ENCODE measurements around the gene PRR33. TPM values are rescaled to one million over a fixed set of nuclear protein-coding genes. Genes with fewer than 3 reads are reported as not detected.

Gene PRR33
- total and polyA plus RNA-seq, 9 of the 15 experiments (the other 6 are each of a cell fraction or from before 2014, with no cell fraction given): not detected

DNA sequence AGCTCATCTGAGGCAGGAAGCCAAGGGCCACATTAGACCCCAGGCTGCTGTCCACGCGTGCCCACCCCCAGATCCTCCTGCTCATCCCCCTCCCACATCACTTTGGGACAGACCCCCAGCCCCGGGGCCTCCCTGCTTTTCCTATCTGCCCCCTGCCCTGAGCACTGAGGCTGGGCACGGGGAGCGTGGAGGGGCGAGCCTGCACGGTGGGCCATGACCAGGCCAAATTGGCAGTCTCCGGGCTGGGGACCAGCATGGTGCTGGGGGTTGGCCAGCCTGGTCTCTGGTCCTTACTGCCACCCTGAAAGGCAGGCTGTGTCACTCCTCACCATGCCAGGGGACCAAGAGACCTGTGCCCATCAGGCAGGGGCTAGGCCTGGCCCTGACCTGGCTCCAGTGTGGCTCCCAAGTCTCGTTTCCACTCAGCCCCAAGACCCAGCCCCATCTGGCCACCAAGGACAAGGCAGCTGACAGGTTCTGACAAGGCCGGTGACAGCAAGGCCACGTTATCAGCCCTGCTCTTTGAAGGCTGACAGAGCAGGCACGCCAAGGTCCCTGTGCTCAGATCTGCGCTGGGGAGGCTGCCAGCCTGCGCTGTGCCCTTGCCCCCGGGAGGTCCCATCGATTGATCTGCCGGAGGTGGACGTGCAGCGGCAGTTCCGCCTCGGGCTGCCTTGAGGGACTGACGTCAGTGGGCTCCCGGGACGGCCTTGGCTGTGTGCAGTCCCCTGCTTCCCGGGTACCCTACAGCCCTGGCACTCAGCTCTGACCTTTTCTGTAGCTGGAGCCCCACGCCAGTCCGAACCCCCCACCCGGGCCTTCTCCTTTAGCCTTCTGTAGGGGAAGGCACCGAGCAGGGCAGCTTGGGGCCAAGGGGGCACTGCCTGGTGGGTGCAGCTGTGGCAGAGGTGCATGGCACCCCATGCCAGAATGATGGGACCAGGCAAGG lies 49.3 kb downstream of the PRR33 start:
- Histone ChIP-seq H3K9me1 (ENCODE audit: control insufficient read depth, insufficient read depth, low read length) (no peaks in the 10 kb centered on the region), H3K79me2 (ENCODE audit: control insufficient read depth, insufficient read depth, low read length) (no peaks in the 10 kb centered on the region), H3K4me1 (replicated peaks in 1 of 2; ENCODE audit: control insufficient read depth in 2 of 2, insufficient read depth in 2 of 2, low read length in 2 of 2) (peaks cover 9 to 74% of the 10 kb centered on the region in 2 experiments; a peak in 4 of 5 replicates), H3K4me3 (no peak overlapping the region), H3K4me2 (ENCODE audit: insufficient read depth, low read length) (no peak overlapping the region), H4K20me1 (replicated peaks; ENCODE audit: control insufficient read depth, insufficient read depth, low read length) (peaks cover 4% of the 10 kb centered on the region), H3K27me3 (ENCODE audit: control insufficient read depth in 2 of 2, insufficient read depth in 2 of 2, low read length in 2 of 2) (peaks cover 0 to 47% of the 10 kb centered on the region in 2 experiments; a peak in 3 of 5 replicates), H3K36me3 (ENCODE audit: control insufficient read depth, insufficient read depth, low read length) (no peaks in the 10 kb centered on the region), H3K9ac (ENCODE audit: insufficient read depth in 1 of 2, low read depth in 2 of 2, low read length in 2 of 2) (peak overlapping the region in 1 of 2 experiments; percentile 52; a peak in 1 of 4 replicates), H2AFZ (ENCODE audit: low read depth, low read length) (no peak overlapping the region), H3K9me3 (replicated peaks; ENCODE audit: control insufficient read depth, insufficient read depth, low read depth, low read length) (no peaks in the 10 kb centered on the region), H3K27ac (ENCODE audit: extremely low read depth, low read depth, low read length) (no peak overlapping the region)
- POLR2A ChIA-PET: interaction anchor here (2.0 kb wide), 1 partner anchor 8 kb away, joined by 6 read pairs; no protein-coding TSS in a partner anchor
- ATAC-seq (no peak), DNase-seq (ENCODE audit: extremely low read depth in 1 of 4, low spot score in 3 of 4) (peak in 3 of 4 experiments; percentile 29 to 37 (median 37)), FAIRE-seq (peak; percentile 23)
- 9% methylated on average over 28 of the region's 29 CpGs for WGBS (ENCODE audit: insufficient coverage, low coverage, missing lambda C conversion rate)
- no TSS peak for BruUV-seq (replicated peaks)
- intact Hi-C loops (cut with micrococcal nuclease): no loop called here
- in situ Hi-C loops (cut with MboI): no loop called here
- CTCF ChIA-PET (ENCODE audit: low intra/inter-chr PET ratio): interaction anchor here (0.6 kb wide), 1 partner anchor 150 kb away, joined by 3 read pairs; no protein-coding TSS in a partner anchor
- TF ChIP-seq, protein P1, sequence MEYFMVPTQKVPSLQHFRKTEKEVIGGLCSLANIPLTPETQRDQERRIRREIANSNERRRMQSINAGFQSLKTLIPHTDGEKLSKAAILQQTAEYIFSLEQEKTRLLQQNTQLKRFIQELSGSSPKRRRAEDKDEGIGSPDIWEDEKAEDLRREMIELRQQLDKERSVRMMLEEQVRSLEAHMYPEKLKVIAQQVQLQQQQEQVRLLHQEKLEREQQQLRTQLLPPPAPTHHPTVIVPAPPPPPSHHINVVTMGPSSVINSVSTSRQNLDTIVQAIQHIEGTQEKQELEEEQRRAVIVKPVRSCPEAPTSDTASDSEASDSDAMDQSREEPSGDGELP (CRISPR knock-in tag; IDR thresholded peaks at IDR 0.05; ENCODE audit: borderline replicate concordance): peak; percentile 41; the same call in 1 of the 2 replicates
- TF ChIP-seq, protein P2, sequence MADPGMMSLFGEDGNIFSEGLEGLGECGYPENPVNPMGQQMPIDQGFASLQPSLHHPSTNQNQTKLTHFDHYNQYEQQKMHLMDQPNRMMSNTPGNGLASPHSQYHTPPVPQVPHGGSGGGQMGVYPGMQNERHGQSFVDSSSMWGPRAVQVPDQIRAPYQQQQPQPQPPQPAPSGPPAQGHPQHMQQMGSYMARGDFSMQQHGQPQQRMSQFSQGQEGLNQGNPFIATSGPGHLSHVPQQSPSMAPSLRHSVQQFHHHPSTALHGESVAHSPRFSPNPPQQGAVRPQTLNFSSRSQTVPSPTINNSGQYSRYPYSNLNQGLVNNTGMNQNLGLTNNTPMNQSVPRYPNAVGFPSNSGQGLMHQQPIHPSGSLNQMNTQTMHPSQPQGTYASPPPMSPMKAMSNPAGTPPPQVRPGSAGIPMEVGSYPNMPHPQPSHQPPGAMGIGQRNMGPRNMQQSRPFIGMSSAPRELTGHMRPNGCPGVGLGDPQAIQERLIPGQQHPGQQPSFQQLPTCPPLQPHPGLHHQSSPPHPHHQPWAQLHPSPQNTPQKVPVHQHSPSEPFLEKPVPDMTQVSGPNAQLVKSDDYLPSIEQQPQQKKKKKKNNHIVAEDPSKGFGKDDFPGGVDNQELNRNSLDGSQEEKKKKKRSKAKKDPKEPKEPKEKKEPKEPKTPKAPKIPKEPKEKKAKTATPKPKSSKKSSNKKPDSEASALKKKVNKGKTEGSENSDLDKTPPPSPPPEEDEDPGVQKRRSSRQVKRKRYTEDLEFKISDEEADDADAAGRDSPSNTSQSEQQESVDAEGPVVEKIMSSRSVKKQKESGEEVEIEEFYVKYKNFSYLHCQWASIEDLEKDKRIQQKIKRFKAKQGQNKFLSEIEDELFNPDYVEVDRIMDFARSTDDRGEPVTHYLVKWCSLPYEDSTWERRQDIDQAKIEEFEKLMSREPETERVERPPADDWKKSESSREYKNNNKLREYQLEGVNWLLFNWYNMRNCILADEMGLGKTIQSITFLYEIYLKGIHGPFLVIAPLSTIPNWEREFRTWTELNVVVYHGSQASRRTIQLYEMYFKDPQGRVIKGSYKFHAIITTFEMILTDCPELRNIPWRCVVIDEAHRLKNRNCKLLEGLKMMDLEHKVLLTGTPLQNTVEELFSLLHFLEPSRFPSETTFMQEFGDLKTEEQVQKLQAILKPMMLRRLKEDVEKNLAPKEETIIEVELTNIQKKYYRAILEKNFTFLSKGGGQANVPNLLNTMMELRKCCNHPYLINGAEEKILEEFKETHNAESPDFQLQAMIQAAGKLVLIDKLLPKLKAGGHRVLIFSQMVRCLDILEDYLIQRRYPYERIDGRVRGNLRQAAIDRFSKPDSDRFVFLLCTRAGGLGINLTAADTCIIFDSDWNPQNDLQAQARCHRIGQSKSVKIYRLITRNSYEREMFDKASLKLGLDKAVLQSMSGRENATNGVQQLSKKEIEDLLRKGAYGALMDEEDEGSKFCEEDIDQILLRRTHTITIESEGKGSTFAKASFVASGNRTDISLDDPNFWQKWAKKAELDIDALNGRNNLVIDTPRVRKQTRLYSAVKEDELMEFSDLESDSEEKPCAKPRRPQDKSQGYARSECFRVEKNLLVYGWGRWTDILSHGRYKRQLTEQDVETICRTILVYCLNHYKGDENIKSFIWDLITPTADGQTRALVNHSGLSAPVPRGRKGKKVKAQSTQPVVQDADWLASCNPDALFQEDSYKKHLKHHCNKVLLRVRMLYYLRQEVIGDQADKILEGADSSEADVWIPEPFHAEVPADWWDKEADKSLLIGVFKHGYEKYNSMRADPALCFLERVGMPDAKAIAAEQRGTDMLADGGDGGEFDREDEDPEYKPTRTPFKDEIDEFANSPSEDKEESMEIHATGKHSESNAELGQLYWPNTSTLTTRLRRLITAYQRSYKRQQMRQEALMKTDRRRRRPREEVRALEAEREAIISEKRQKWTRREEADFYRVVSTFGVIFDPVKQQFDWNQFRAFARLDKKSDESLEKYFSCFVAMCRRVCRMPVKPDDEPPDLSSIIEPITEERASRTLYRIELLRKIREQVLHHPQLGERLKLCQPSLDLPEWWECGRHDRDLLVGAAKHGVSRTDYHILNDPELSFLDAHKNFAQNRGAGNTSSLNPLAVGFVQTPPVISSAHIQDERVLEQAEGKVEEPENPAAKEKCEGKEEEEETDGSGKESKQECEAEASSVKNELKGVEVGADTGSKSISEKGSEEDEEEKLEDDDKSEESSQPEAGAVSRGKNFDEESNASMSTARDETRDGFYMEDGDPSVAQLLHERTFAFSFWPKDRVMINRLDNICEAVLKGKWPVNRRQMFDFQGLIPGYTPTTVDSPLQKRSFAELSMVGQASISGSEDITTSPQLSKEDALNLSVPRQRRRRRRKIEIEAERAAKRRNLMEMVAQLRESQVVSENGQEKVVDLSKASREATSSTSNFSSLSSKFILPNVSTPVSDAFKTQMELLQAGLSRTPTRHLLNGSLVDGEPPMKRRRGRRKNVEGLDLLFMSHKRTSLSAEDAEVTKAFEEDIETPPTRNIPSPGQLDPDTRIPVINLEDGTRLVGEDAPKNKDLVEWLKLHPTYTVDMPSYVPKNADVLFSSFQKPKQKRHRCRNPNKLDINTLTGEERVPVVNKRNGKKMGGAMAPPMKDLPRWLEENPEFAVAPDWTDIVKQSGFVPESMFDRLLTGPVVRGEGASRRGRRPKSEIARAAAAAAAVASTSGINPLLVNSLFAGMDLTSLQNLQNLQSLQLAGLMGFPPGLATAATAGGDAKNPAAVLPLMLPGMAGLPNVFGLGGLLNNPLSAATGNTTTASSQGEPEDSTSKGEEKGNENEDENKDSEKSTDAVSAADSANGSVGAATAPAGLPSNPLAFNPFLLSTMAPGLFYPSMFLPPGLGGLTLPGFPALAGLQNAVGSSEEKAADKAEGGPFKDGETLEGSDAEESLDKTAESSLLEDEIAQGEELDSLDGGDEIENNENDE (IDR thresholded peaks at IDR 0.05; ENCODE audit: low read depth, low read length): no peak
- no peak for TF ChIP-seq EP400 (IDR thresholded peaks at IDR 0.05)
- TF ChIP-seq MEIS2 (IDR thresholded peaks at IDR 0.05; ENCODE audit: partially characterized antibody): peak; percentile 22
- TF ChIP-seq, protein P3, sequence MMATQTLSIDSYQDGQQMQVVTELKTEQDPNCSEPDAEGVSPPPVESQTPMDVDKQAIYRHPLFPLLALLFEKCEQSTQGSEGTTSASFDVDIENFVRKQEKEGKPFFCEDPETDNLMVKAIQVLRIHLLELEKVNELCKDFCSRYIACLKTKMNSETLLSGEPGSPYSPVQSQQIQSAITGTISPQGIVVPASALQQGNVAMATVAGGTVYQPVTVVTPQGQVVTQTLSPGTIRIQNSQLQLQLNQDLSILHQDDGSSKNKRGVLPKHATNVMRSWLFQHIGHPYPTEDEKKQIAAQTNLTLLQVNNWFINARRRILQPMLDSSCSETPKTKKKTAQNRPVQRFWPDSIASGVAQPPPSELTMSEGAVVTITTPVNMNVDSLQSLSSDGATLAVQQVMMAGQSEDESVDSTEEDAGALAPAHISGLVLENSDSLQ (IDR thresholded peaks at IDR 0.05): peak; percentile 60; the same call in 1 of the 2 replicates
- TF ChIP-seq RBM14 (IDR thresholded peaks at IDR 0.05; ENCODE audit: borderline replicate concordance, insufficient read depth, low read depth, low read length): no peak

Data from K562 (cell line).